DMS79 (cell line): ENCODE measurements around the gene UBA3.

ENCODE experiments used
- DNase-seq: peaks from one replicate; lab custom pipeline; 2025; lab: John Stamatoyannopoulos, UW

Gene UBA3

GRCh38 chr3:69065318-69065964 lies 14.7 kb downstream of the UBA3 start:
- DNase-seq = no peak

GRCh38 chr3:69063636-69064035 lies 16.5 kb downstream of the UBA3 start:
- no peak for DNase-seq

DNA sequence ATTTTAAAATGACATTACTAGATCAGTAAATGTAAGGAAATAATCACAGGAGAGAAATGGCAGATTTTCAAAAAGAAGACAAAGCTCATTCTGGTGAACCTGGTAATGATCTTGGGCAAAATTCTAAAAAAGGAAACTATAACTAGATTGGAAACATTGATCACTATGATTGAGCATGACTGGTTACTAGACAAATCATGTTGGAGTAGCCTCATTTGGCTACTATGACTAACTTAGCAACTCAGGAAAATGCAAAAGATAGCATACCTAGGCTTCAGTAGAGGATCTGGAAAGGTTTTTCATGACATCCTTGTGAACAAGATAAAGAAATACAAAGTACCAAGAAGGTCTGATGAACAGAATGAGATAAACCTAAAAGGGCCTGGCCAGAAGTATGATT lies 20.5 kb downstream of the UBA3 start:
- no peak for DNase-seq

DNA sequence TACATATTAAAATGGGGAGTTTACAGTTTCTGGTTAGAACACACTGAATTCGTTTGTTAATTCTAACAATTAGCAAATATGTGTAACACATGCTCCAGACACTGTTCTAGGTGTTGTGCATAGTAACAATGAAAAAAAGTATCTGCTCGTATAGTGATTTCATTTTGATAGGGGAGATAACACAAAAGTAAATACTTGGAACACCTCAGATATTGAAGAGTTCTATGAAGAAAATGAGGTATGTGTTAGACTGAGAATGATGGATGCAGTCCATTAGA lies 21.3 kb downstream of the UBA3 start:
- DNase-seq = no peak

DNA sequence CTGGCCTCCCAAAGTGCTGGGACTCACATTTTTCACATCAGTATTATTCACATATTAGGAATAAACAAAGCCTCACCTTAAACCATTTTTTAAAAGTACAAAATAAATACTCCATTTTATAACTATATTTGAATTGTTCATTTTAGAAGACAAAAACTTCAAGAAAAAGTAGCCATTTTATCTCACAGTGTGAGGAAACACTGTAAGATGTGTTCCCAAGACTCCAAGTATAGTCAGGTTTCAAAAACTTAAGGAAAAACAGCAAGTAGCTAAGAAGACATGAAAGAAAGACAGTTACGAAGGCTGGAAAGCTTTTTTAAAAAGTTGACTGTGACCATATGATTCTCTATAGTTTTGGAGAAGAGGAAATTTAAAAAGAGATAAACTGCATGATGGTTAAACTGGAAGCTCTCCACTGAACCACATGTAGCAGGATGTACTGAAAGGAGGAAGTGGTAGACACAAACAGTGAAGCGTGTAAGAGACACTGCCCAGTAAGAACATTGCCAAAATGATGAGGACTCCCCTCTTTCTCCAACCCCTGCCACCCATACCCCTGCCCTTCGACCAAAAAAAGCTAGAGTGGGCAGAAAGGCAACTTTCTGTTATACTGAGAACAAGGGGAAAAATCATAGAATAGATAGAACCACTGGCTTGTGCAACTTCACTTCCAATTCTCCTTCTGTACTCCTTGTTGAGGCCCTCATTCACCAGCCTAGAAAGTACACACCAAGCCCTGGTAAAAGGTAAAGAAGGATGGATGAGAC lies 21.8 kb downstream of the UBA3 start:
- no peak for DNase-seq

GRCh38 chr3:69052472-69052898 lies 27.7 kb downstream of the UBA3 start:
- DNase-seq = no peak

- no peak for DNase-seq
These were observed 28.3 kb downstream of the UBA3 start, which contains the start of gene TMF1 for GRCh38 chr3:69051756-69052471. TSS of gene TMF1 (minus strand) at chr3:69052333. CDS start at chr3:69052086, 247 bp downstream.

- no peak for DNase-seq
These were observed 31.2 kb downstream of the UBA3 start for GRCh38 chr3:69048990-69049389.

GRCh38 chr3:69044608-69045007 lies 35.6 kb downstream of the UBA3 start:
- DNase-seq = no peak

GRCh38 chr3:69033470-69033869 lies 46.7 kb downstream of the UBA3 start:
- DNase-seq = no peak

DNA sequence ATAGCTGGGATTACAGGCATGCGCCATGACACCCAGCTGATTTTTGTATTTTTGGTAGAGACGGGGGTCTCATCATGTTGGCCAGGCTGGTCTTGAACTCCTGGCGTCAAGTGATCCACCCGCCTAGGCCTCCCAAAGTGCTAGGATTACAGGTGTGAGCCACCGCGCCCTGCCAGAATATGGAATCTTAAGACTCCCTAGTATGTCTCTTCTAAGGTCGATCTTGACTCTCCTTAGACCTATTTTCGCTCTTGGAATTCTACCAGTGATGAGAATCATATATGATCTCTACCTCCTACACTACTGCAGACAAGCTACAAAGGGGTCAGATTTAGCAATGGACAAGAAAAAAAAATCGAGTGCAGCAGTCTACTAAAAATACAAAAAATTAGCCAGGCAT lies 47.4 kb downstream of the UBA3 start:
- no peak for DNase-seq

- DNase-seq = no peak
These were observed 48.0 kb downstream of the UBA3 start for GRCh38 chr3:69032142-69032541.

DNA sequence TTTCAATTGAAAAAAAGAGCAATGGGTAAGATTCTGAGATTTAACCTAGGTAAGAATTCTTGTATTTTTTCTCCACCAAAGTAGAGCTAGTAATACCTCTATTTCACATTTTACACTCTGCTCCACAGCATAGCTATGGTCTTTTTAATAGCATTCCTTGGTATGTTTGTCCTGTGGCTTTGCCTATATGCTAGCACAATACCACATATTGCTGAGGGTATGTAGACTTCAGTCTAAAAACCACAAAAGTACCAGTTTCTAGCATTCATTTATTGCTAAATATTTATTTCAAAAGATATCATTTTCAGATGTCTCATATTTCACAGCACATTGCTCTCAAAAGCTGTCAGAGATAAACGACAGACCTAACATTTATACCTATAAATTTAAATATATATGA lies 48.5 kb downstream of the UBA3 start:
- no peak for DNase-seq

DNA sequence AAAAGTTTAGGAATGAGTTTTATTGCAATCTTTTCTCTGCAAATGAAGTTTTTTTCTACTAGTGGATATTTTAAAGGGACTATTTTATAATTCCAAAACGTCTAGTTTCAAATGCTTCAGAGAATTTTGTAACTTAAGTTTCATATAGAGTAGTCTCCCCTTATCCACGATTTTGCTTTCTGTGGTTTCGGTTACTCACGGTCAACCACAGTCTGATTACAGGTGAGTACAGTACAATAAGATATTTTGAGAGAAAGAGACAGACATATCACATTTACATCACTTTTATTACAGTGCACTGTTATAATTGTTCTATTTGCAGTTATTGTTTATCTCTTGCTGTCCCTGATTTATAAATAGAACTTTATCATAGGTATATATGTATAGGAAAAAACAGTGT lies 59.3 kb downstream of the UBA3 start:
- no peak for DNase-seq

- no peak for DNase-seq
These were observed 59.7 kb downstream of the UBA3 start for GRCh38 chr3:69020424-69020823.

- no peak for DNase-seq
These were observed 63.3 kb downstream of the UBA3 start for GRCh38 chr3:69016901-69017300.

DNA sequence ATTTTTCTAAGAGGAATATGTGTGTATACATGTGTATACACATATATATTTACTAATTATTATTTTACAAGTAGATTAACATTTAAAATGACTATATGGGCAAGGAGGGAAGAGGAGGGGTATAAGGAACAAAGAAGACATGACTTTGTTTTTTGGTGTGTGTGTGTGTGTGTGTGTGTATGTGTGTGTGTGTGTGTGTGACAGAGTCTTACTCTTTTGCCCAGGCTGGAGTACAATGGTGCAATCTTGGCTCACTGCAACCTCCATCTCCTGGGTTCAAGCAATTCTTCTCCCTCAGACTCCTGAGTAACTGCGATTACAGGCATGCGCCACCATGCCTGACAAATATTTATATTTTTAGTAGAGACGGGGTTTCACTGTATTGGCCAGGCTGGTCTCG lies 64.1 kb downstream of the UBA3 start:
- no peak for DNase-seq

DNA sequence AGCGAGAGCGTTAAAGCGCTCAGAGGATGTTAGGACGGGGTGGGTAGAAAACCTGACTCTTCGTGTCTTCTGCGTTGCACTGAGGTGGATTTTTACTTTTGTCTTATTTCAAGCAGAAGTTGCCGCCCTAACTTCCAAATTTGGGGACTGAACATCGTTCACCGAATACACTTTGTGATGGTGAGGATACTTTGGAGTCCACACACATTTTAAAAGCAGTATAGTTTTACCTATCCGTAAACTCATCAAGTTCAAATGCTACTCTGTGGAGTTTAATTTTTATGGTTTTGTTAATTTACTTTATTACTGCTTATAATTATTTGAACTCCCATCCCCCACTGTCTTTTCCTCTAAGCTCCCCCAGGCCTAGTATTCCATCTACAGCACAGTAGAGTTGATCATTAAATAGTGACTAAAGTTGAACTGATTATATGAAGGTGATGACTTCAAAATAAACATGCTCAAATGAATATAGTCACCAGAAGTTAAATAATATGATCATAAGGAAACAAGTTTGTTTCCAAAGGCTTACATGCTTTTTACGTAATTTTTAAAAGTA lies 66.1 kb downstream of the UBA3 start:
- no peak for DNase-seq

DNA sequence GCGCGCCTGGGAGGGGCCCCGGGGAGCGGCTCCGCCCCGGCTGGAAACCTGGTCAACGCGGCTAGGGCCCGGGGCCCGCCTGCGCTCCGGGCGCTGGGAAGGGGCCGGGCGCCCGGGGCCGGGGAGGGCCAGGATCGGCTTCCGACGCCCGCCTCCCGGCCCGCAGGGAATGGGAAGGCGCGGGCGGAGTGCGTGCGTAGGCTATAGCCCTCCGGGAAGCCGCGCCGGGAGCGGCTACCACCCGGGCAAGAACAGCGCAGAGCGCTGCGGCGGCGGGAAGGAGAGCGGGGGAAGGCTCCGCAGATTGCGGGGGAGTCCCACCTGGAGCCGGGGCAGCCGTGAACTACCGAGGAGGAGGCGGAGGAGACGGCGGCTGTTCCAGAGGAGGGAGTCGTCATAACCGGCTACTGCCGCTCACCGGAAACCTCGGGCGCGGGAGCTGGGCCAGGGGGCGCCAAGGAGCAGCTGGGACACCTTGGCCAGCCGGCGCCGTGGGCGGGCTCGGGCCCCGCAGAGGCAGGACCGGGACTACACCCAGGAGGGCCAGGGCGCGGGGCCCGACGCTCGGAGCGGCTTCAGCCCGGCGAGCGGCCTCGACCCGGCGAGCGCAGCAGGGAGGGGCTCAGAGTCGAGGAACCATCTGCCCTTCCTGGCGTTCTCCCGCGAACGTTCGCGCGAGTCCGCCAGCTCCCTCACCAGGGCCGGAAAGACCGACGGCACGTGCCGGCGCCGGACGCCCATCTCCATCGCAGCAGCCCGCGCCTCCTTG lies 66.7 kb downstream of the UBA3 start, which contains the start of gene EOGT:
Gene EOGT (minus strand): TSS at position 432 of the 769 bp plus-strand sequence. CDS start 3,838 bp downstream, outside the sequence.
- no peak for DNase-seq

- no peak for DNase-seq
These were observed 67.3 kb downstream of the UBA3 start for GRCh38 chr3:69012800-69013252.

GRCh38 chr3:69012100-69012799 lies 67.9 kb downstream of the UBA3 start:
- no peak for DNase-seq
